GM23338 (cell line): Measurements from ENCODE around the gene TMED3. TPM values are rescaled to one million over a fixed set of nuclear protein-coding genes. Genes with fewer than 3 reads are reported as not detected.

Source experiments
- ATAC-seq: fragments of 200-7000 bp; cut with Tn5 transposase; 3 replicates; pipeline ENCODE4 v1.9.1; 2020
- DNase-seq: peaks from one replicate; pipeline ENCODE4 v3.0.0-alpha.2; 2015; ENCODE audit warnings: low spot score
- H2AFZ ChIP-seq: fragments of 200-600 bp; sonication (generic); 2 replicates; pipeline ENCODE4 v1.8.0; 2016; ENCODE audit warnings: antibody characterized with exemption, mild to moderate bottlenecking, moderate library complexity
- H3F3A ChIP-seq: fragments of 200-600 bp; sonication (generic); replicated peaks from 2 replicates; pipeline ENCODE4 v1.8.0; 2017; ENCODE audit warnings: antibody characterized with exemption, mixed run types, low read depth
- H3K27ac ChIP-seq: fragments of 200-600 bp; sonication (generic); 2 replicates; pipeline ENCODE4 v1.6.1; 2016; ENCODE audit warnings: low read depth
- H3K27me3 ChIP-seq: fragments of 200-600 bp; sonication (generic); 2 replicates; pipeline ENCODE4 v1.8.0; 2016; ENCODE audit warnings: mild to moderate bottlenecking, mixed run types, moderate library complexity; ENCODE audit not compliant: insufficient read depth
- H3K36me3 ChIP-seq: fragments of 200-600 bp; sonication (generic); 2 replicates; pipeline ENCODE4 v1.8.0; 2016; ENCODE audit warnings: mild to moderate bottlenecking; ENCODE audit not compliant: insufficient read depth
- H3K4me1 ChIP-seq: fragments of 200-600 bp; sonication (generic); 2 replicates; pipeline ENCODE4 v1.8.0; 2016; ENCODE audit warnings: mild to moderate bottlenecking, moderate library complexity; ENCODE audit not compliant: insufficient read depth
- H3K4me2 ChIP-seq: fragments of 200-600 bp; sonication (generic); 2 replicates; pipeline ENCODE4 v1.7.1; 2017; ENCODE audit warnings: mixed run types
- H3K4me3 ChIP-seq: fragments of 200-600 bp; sonication (generic); 2 replicates; pipeline ENCODE4 v1.6.1; 2016; ENCODE audit warnings: mixed run types
- H3K79me2 ChIP-seq: fragments of 200-600 bp; sonication (generic); replicated peaks from 2 replicates; pipeline ENCODE4 v1.8.0; 2017; ENCODE audit warnings: mild to moderate bottlenecking; ENCODE audit not compliant: insufficient read depth
- H3K9me2 ChIP-seq: fragments of 200-600 bp; sonication (generic); 2 replicates; pipeline ENCODE4 v1.8.0; 2017; ENCODE audit not compliant: insufficient read depth
- H4K20me1 ChIP-seq: fragments of 200-600 bp; sonication (generic); replicated peaks from 2 replicates; pipeline ENCODE4 v1.8.0; 2017; ENCODE audit warnings: mild to moderate bottlenecking; ENCODE audit not compliant: insufficient read depth
- H3K27ac Mint-ChIP-seq: 2 replicates; pipeline ENCODE4 v1.8.0; 2020; ENCODE audit warnings: inconsistent platforms, mild to moderate bottlenecking, moderate library complexity, mixed read lengths
- H3K27me3 Mint-ChIP-seq: 3 replicates; pipeline ENCODE4 v1.8.0; 2022; ENCODE audit warnings: low read depth, mild to moderate bottlenecking, moderate library complexity, mixed read lengths, inconsistent platforms; ENCODE audit not compliant: insufficient read depth, poor library complexity
- H3K36me3 Mint-ChIP-seq: 3 replicates; pipeline ENCODE4 v1.8.0; 2021; ENCODE audit warnings: low read depth, mild to moderate bottlenecking, inconsistent platforms, moderate library complexity, mixed read lengths
- H3K4me1 Mint-ChIP-seq: 3 replicates; pipeline ENCODE4 v1.8.0; 2020; ENCODE audit warnings: mild to moderate bottlenecking, inconsistent platforms, mixed read lengths
- H3K4me3 Mint-ChIP-seq: 3 replicates; pipeline ENCODE4 v1.8.0; 2021; ENCODE audit warnings: moderate library complexity, mild to moderate bottlenecking, inconsistent platforms, mixed read lengths
- H3K9me3 Mint-ChIP-seq: 3 replicates; pipeline ENCODE4 v1.8.0; 2020; ENCODE audit warnings: moderate library complexity, mild to moderate bottlenecking, inconsistent platforms, mixed read lengths
- CREB1 ChIP-seq: fragments of 250-450 bp; sonication (Bioruptor Pico); IDR thresholded peaks from 2 replicates; pipeline ENCODE4 v1.5.0; 2020; ENCODE audit warnings: low read depth, mild to moderate bottlenecking, moderate library complexity
- CTCF ChIP-seq, 2 experiments: fragments of 200-600 bp in 1 of 2; sonication (generic) in 1 of 2; conservative IDR thresholded peaks; 2 replicates each; pipeline versions ENCODE4 v1.5.1 to v1.6.1; 2016 to 2017; ENCODE audit warnings: antibody characterized with exemption in 2 of 2, low read depth in 2 of 2, mild to moderate bottlenecking in 2 of 2, moderate library complexity in 1 of 2
- ETS1 ChIP-seq: IDR thresholded peaks from 2 replicates; pipeline ENCODE4 v1.6.1; 2016; ENCODE audit warnings: antibody characterized with exemption
- EZH2 ChIP-seq: fragments of 200-600 bp; sonication (generic); IDR thresholded peaks from one replicate; pipeline ENCODE4 v1.8.0; 2017; ENCODE audit warnings: antibody characterized with exemption, mild to moderate bottlenecking, low read depth; ENCODE audit not compliant: unreplicated experiment
- EZH2phosphoT487 ChIP-seq: fragments of 200-600 bp; sonication (generic); IDR thresholded peaks from one replicate; pipeline ENCODE4 v1.8.1; 2018; ENCODE audit warnings: antibody characterized with exemption; ENCODE audit not compliant: unreplicated experiment
- JUNB ChIP-seq: IDR thresholded peaks from one replicate; pipeline ENCODE4 v1.6.1; 2016; ENCODE audit warnings: antibody characterized with exemption; ENCODE audit not compliant: unreplicated experiment
- NANOG ChIP-seq: IDR thresholded peaks from 2 replicates; pipeline ENCODE4 v1.6.1; 2016; ENCODE audit warnings: antibody characterized with exemption, borderline replicate concordance
- POLR2AphosphoS5 ChIP-seq: IDR thresholded peaks from 2 replicates; pipeline ENCODE4 v1.6.1; 2016; ENCODE audit warnings: antibody characterized with exemption, low read depth
- STAT1 ChIP-seq: IDR thresholded peaks from one replicate; pipeline ENCODE4 v1.6.1; 2016; ENCODE audit warnings: antibody characterized with exemption; ENCODE audit not compliant: unreplicated experiment
- ZNF114 ChIP-seq: fragments of 250-450 bp; sonication (Bioruptor Pico); IDR thresholded peaks from 2 replicates; pipeline ENCODE4 v1.5.0; 2020; ENCODE audit warnings: mild to moderate bottlenecking, moderate library complexity
- ZNF331 ChIP-seq: fragments of 250-450 bp; sonication (Bioruptor Pico); IDR thresholded peaks from 2 replicates; pipeline ENCODE4 v1.5.0; 2020; ENCODE audit warnings: low read depth, mild to moderate bottlenecking, moderate library complexity
- polyA plus RNA-seq: library from polyadenylated mRNA; unstranded; fragments of >200 nt; fragmentation: Nextera tagmentation; extraction: Ambion mirVana; gene quantifications from 2 replicates; pipeline ENCODE4 v1.2.1, GENCODE V29; 2016
- total RNA-seq: library from RNA; depleted of rRNA; stranded (reverse); fragments of >200 nt; shearing (Covaris generic); gene quantifications from 2 replicates; pipeline ENCODE4 v1.2.3, GENCODE V29; 2014
- TF ChIP-seq, protein P1 (sequence below): fragments of 250-450 bp; sonication (Bioruptor Pico); IDR thresholded peaks from 2 replicates; pipeline ENCODE4 v1.5.0; 2020; ENCODE audit warnings: mild to moderate bottlenecking, moderate library complexity
- TF ChIP-seq, protein P2 (sequence below): IDR thresholded peaks from one replicate; pipeline ENCODE4 v1.6.1; 2018; ENCODE audit warnings: antibody characterized with exemption; ENCODE audit not compliant: unreplicated experiment

TMED3 gene
- total and polyA plus RNA-seq, 2 experiments from 2014 or later, result 33.7 to 49.2 TPM

DNA sequence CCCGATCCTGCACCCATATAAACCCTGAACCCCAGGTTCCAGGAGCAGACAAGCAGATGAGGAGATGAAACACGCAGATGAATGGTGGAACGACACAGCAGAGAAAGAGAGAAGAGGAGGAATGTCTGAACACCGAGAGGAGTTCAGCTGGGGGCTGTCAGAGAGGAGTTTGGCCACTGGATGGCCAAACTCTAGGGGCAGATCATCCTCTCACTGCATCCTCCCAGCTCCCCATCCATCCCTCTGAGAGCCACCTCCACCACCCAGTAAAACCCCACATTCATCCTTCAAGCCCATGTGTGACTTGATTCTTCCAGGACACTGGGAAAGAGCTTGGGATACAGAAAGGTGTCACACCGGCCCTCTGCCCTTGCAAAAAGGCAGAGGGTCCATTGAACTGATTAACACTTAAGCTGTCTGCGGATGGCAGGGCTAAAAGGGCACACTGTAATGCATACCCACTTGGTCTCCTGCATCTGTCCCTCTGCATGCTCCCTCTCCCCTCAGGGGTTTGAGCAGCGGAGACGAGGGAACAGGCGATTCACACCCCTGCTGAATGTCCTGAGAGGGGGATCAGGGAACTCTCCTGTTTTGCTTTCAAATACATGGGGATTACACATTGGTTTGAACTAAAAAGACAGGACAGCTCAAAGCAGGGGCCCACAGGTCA lies 53.8 kb downstream of the TMED3 start:
- no peak overlapping the region for H3K27ac Mint-ChIP-seq
- peaks cover 17% of the 10 kb centered on the region; the same call in 2 of the 3 replicates for H3K36me3 Mint-ChIP-seq
- no peaks in the 10 kb centered on the region for H3K36me3 ChIP-seq
- no peaks in the 10 kb centered on the region for H3F3A ChIP-seq
- peaks cover 5% of the 10 kb centered on the region; the same call in 1 of the 2 replicates for H3K4me1 ChIP-seq
- TF ChIP-seq CTCF (conservative IDR thresholded peaks at IDR 0.05; ENCODE audit: low read depth in 2 of 2), result no peak
- no peak for TF ChIP-seq EZH2phosphoT487
- TF ChIP-seq EZH2, result no peak
- TF ChIP-seq ZNF114 (CRISPR knock-in tag), result no peak
- TF ChIP-seq, protein P1, sequence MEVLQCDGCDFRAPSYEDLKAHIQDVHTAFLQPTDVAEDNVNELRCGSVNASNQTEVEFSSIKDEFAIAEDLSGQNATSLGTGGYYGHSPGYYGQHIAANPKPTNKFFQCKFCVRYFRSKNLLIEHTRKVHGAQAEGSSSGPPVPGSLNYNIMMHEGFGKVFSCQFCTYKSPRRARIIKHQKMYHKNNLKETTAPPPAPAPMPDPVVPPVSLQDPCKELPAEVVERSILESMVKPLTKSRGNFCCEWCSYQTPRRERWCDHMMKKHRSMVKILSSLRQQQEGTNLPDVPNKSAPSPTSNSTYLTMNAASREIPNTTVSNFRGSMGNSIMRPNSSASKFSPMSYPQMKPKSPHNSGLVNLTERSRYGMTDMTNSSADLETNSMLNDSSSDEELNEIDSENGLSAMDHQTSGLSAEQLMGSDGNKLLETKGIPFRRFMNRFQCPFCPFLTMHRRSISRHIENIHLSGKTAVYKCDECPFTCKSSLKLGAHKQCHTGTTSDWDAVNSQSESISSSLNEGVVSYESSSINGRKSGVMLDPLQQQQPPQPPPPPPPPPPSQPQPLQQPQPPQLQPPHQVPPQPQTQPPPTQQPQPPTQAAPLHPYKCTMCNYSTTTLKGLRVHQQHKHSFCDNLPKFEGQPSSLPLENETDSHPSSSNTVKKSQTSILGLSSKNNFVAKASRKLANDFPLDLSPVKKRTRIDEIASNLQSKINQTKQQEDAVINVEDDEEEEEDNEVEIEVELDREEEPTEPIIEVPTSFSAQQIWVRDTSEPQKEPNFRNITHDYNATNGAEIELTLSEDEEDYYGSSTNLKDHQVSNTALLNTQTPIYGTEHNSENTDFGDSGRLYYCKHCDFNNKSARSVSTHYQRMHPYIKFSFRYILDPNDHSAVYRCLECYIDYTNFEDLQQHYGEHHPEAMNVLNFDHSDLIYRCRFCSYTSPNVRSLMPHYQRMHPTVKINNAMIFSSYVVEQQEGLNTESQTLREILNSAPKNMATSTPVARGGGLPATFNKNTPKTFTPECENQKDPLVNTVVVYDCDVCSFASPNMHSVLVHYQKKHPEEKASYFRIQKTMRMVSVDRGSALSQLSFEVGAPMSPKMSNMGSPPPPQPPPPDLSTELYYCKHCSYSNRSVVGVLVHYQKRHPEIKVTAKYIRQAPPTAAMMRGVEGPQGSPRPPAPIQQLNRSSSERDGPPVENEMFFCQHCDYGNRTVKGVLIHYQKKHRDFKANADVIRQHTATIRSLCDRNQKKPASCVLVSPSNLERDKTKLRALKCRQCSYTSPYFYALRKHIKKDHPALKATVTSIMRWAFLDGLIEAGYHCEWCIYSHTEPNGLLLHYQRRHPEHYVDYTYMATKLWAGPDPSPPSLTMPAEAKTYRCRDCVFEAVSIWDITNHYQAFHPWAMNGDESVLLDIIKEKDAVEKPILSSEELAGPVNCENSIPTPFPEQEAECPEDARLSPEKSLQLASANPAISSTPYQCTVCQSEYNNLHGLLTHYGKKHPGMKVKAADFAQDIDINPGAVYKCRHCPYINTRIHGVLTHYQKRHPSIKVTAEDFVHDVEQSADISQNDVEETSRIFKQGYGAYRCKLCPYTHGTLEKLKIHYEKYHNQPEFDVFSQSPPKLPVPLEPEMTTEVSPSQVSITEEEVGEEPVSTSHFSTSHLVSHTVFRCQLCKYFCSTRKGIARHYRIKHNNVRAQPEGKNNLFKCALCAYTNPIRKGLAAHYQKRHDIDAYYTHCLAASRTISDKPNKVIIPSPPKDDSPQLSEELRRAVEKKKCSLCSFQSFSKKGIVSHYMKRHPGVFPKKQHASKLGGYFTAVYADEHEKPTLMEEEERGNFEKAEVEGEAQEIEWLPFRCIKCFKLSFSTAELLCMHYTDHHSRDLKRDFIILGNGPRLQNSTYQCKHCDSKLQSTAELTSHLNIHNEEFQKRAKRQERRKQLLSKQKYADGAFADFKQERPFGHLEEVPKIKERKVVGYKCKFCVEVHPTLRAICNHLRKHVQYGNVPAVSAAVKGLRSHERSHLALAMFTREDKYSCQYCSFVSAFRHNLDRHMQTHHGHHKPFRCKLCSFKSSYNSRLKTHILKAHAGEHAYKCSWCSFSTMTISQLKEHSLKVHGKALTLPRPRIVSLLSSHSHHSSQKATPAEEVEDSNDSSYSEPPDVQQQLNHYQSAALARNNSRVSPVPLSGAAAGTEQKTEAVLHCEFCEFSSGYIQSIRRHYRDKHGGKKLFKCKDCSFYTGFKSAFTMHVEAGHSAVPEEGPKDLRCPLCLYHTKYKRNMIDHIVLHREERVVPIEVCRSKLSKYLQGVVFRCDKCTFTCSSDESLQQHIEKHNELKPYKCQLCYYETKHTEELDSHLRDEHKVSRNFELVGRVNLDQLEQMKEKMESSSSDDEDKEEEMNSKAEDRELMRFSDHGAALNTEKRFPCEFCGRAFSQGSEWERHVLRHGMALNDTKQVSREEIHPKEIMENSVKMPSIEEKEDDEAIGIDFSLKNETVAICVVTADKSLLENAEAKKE (CRISPR knock-in tag), result no peak
- no peak for TF ChIP-seq NANOG
- TF ChIP-seq JUNB, result no peak
- TF ChIP-seq ZNF331 (CRISPR knock-in tag), result no peak
- no peak for TF ChIP-seq POLR2AphosphoS5
- no peak for TF ChIP-seq CREB1 (CRISPR knock-in tag)
- TF ChIP-seq, protein P2, sequence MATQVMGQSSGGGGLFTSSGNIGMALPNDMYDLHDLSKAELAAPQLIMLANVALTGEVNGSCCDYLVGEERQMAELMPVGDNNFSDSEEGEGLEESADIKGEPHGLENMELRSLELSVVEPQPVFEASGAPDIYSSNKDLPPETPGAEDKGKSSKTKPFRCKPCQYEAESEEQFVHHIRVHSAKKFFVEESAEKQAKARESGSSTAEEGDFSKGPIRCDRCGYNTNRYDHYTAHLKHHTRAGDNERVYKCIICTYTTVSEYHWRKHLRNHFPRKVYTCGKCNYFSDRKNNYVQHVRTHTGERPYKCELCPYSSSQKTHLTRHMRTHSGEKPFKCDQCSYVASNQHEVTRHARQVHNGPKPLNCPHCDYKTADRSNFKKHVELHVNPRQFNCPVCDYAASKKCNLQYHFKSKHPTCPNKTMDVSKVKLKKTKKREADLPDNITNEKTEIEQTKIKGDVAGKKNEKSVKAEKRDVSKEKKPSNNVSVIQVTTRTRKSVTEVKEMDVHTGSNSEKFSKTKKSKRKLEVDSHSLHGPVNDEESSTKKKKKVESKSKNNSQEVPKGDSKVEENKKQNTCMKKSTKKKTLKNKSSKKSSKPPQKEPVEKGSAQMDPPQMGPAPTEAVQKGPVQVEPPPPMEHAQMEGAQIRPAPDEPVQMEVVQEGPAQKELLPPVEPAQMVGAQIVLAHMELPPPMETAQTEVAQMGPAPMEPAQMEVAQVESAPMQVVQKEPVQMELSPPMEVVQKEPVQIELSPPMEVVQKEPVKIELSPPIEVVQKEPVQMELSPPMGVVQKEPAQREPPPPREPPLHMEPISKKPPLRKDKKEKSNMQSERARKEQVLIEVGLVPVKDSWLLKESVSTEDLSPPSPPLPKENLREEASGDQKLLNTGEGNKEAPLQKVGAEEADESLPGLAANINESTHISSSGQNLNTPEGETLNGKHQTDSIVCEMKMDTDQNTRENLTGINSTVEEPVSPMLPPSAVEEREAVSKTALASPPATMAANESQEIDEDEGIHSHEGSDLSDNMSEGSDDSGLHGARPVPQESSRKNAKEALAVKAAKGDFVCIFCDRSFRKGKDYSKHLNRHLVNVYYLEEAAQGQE, result no peak
- TF ChIP-seq STAT1, result no peak
- no peak for TF ChIP-seq ETS1
- peaks cover 10% of the 10 kb centered on the region; the same call in 2 of the 3 replicates for H3K9me3 Mint-ChIP-seq
- no peaks in the 10 kb centered on the region for H3K27me3 ChIP-seq
- ATAC-seq (no peak), DNase-seq (no peak)
- no peak overlapping the region for H2AFZ ChIP-seq
- no peak overlapping the region for H3K4me2 ChIP-seq
- H3K27ac ChIP-seq, result no peak overlapping the region
- no peaks in the 10 kb centered on the region for H4K20me1 ChIP-seq
- H3K4me3 ChIP-seq, result no peak overlapping the region
- H3K79me2 ChIP-seq, result no peaks in the 10 kb centered on the region
- H3K27me3 Mint-ChIP-seq, result peaks cover 4% of the 10 kb centered on the region
- H3K4me1 Mint-ChIP-seq, result peaks cover 13% of the 10 kb centered on the region
- H3K4me3 Mint-ChIP-seq, result no peak overlapping the region
- no peaks in the 10 kb centered on the region for H3K9me2 ChIP-seq
